ENCODE results near the gene EID1.
"Not testable (repeated sequence)": the region's sequence is repeated elsewhere in the genome, so short reads cannot be mapped to it uniquely, and the experiment has no call there.

EID1 gene

DNA sequence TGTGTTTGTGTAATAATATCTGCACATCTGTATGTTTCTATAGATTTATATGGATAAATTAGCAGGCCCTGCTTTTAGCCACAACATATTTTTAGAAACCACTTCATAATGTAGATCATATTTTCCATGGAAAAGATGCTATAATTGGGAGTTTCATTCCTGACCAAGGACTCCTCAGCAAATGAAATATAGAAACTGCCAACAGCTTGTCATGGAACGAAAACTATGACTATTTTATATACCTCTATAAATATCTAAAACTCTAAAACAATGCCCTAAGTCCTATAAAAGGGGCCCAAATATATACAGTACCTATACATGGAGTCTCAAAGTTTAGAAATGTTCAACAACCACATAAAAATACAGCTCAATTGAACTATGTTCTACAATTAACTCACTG lies 27.9 kb downstream of the EID1 start:
- Histone ChIP-seq H3K9me2 (replicated peaks; ENCODE audit: low read depth, low read length) (no peaks in the 10 kb centered on the region), H3F3A (ENCODE audit: low read depth) (no peaks in the 10 kb centered on the region), H3K79me2 (ENCODE audit: insufficient read depth, low read length) (no peaks in the 10 kb centered on the region), H3K4me2 (ENCODE audit: low read depth, low read length, poor library complexity, severe bottlenecking) (no peak overlapping the region), H3K27me3 (ENCODE audit: insufficient read depth, low read length, poor library complexity, severe bottlenecking) (no peaks in the 10 kb centered on the region), H3K9ac (ENCODE audit: low read depth, low read length, poor library complexity, severe bottlenecking) (no peak overlapping the region), H3K4me1 (ENCODE audit: insufficient read depth, low read length, poor library complexity, severe bottlenecking) (peaks cover 7% of the 10 kb centered on the region), H3K36me3 (ENCODE audit: insufficient read depth, low read length) (no peaks in the 10 kb centered on the region), H4K20me1 (ENCODE audit: insufficient read depth, low read length, poor library complexity, severe bottlenecking) (no peaks in the 10 kb centered on the region), H3K4me3 (ENCODE audit: low read length, poor library complexity, severe bottlenecking) (no peak overlapping the region), H3K9me3 (ENCODE audit: insufficient read depth, low read depth, low read length) (no peaks in the 10 kb centered on the region), H2AFZ (ENCODE audit: low read length) (no peak overlapping the region)
- TF ChIP-seq EZH2phosphoT487 (IDR thresholded peaks at IDR 0.05; ENCODE audit: borderline replicate concordance), result no peak
- TF ChIP-seq, protein P1, sequence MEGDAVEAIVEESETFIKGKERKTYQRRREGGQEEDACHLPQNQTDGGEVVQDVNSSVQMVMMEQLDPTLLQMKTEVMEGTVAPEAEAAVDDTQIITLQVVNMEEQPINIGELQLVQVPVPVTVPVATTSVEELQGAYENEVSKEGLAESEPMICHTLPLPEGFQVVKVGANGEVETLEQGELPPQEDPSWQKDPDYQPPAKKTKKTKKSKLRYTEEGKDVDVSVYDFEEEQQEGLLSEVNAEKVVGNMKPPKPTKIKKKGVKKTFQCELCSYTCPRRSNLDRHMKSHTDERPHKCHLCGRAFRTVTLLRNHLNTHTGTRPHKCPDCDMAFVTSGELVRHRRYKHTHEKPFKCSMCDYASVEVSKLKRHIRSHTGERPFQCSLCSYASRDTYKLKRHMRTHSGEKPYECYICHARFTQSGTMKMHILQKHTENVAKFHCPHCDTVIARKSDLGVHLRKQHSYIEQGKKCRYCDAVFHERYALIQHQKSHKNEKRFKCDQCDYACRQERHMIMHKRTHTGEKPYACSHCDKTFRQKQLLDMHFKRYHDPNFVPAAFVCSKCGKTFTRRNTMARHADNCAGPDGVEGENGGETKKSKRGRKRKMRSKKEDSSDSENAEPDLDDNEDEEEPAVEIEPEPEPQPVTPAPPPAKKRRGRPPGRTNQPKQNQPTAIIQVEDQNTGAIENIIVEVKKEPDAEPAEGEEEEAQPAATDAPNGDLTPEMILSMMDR (conservative IDR thresholded peaks at IDR 0.05; ENCODE audit: low read length), result no peak

DNA sequence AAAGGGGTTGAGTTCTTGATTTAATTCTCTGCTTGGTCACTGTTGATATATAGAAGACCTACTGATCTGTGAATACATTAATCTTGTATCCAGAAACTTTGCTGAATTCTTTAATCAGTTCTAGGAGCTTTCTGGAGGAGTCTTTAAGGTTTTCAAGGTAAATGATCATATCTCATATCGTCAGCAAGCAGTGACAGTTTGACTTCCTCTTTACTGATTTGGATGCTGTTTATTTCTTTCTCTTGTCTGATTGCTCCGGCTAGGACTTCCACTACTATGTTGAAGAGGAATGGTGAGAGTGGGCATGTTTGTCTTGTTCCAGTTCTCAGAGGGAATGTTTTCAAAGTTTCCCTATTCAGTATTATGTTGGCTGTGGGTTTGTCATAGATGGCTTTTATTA lies 31.4 kb downstream of the EID1 start:
- not testable (repeated sequence) for H3K36me3 ChIP-seq (ENCODE audit: insufficient read depth, low read length); H3K9me2 ChIP-seq (replicated peaks; ENCODE audit: low read depth, low read length); H2AFZ ChIP-seq (ENCODE audit: low read length); H3F3A ChIP-seq (ENCODE audit: low read depth); H3K4me1 ChIP-seq (ENCODE audit: insufficient read depth, low read length, poor library complexity, severe bottlenecking); H3K4me2 ChIP-seq (ENCODE audit: low read depth, low read length, poor library complexity, severe bottlenecking); H4K20me1 ChIP-seq (ENCODE audit: insufficient read depth, low read length, poor library complexity, severe bottlenecking); H3K27me3 ChIP-seq (ENCODE audit: insufficient read depth, low read length, poor library complexity, severe bottlenecking); H3K79me2 ChIP-seq (ENCODE audit: insufficient read depth, low read length); H3K9me3 ChIP-seq (ENCODE audit: insufficient read depth, low read depth, low read length); H3K9ac ChIP-seq (ENCODE audit: low read depth, low read length, poor library complexity, severe bottlenecking); H3K4me3 ChIP-seq (ENCODE audit: low read length, poor library complexity, severe bottlenecking)

DNA sequence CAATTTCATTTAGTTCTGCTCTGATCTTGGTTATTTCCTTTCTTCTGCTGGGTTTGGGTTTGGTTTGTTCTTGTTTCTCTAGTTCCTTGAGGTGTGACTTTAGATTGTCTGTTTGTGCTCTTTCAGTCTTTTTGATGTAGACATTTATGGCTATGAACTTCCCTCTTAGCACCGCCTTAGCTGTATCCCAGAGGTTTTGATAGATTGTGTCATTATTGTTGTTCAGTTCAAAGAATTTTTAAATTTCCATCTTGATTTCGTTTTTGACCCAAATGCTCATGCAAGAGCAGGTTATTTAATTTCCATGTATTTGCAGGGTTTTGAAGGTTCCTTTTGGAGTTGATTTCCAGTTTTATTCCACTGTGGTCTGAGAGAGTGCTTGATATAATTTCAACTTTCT lies 32.6 kb downstream of the EID1 start:
- H3F3A ChIP-seq (ENCODE audit: low read depth); H3K9me3 ChIP-seq (ENCODE audit: insufficient read depth, low read depth, low read length); H4K20me1 ChIP-seq (ENCODE audit: insufficient read depth, low read length, poor library complexity, severe bottlenecking); H3K27me3 ChIP-seq (ENCODE audit: insufficient read depth, low read length, poor library complexity, severe bottlenecking); H3K4me2 ChIP-seq (ENCODE audit: low read depth, low read length, poor library complexity, severe bottlenecking); H3K4me1 ChIP-seq (ENCODE audit: insufficient read depth, low read length, poor library complexity, severe bottlenecking); H3K9me2 ChIP-seq (replicated peaks; ENCODE audit: low read depth, low read length); H2AFZ ChIP-seq (ENCODE audit: low read length); H3K9ac ChIP-seq (ENCODE audit: low read depth, low read length, poor library complexity, severe bottlenecking); H3K36me3 ChIP-seq (ENCODE audit: insufficient read depth, low read length); H3K4me3 ChIP-seq (ENCODE audit: low read length, poor library complexity, severe bottlenecking); H3K79me2 ChIP-seq (ENCODE audit: insufficient read depth, low read length): not testable (repeated sequence)

DNA sequence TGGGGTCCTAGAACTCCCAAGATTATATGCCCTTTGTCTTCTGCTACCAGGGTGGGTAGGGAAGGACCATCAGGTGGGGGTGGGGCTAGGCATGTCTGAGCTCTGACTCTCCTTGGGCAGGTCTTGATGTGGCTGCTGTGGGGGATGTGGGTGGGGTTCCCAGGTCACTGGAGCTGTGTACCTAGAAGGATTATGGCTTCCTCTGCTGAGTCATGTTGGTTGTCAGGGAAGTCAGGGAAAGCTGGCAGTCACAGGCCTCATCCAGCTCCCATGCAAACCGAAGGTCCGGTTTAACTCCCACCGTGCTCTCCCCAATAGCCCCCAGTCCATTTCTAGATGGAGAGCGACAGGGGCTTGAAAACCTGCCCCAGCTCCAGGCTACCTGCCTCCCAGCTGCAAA lies 35.2 kb downstream of the EID1 start:
- no peaks in the 10 kb centered on the region for H3F3A ChIP-seq (ENCODE audit: low read depth)
- no peak overlapping the region for H3K9ac ChIP-seq (ENCODE audit: low read depth, low read length, poor library complexity, severe bottlenecking)
- no peaks in the 10 kb centered on the region for H3K36me3 ChIP-seq (ENCODE audit: insufficient read depth, low read length)
- no peak overlapping the region for H3K4me3 ChIP-seq (ENCODE audit: low read length, poor library complexity, severe bottlenecking)
- no peak overlapping the region for H3K4me2 ChIP-seq (ENCODE audit: low read depth, low read length, poor library complexity, severe bottlenecking)
- H3K4me1 ChIP-seq (ENCODE audit: insufficient read depth, low read length, poor library complexity, severe bottlenecking), result peaks cover 6% of the 10 kb centered on the region
- H3K9me2 ChIP-seq (replicated peaks; ENCODE audit: low read depth, low read length), result no peaks in the 10 kb centered on the region
- H4K20me1 ChIP-seq (ENCODE audit: insufficient read depth, low read length, poor library complexity, severe bottlenecking), result no peaks in the 10 kb centered on the region
- TF ChIP-seq EZH2phosphoT487 (IDR thresholded peaks at IDR 0.05; ENCODE audit: borderline replicate concordance), result no peak
- TF ChIP-seq, protein P1 (conservative IDR thresholded peaks at IDR 0.05; ENCODE audit: low read length), result no peak
- no peaks in the 10 kb centered on the region for H3K27me3 ChIP-seq (ENCODE audit: insufficient read depth, low read length, poor library complexity, severe bottlenecking)
- no peak overlapping the region for H2AFZ ChIP-seq (ENCODE audit: low read length)
- H3K79me2 ChIP-seq (ENCODE audit: insufficient read depth, low read length), result no peaks in the 10 kb centered on the region
- no peaks in the 10 kb centered on the region for H3K9me3 ChIP-seq (ENCODE audit: insufficient read depth, low read depth, low read length)

Data from Loucy (cell line).